Stomach (tissue), 9 donors: Measurements from ENCODE around the gene MCRIP1. TPM values are rescaled to one million over a fixed set of nuclear protein-coding genes. Genes with fewer than 3 reads are reported as not detected.
A peak's percentile ranks its signal among the peaks of the same experiment; 100 is the strongest.

Experiments used
- DNase-seq, 2 donors: peaks; one replicate each; pipeline versions ENCODE4 v3.0.0 to v3.0.0-alpha.2; 2013 to 2019
- H3K27ac ChIP-seq, 5 donors: fragments of 200-600 bp in 4 of 5; sonication (generic) in 4 of 5; one replicate each; pipeline ENCODE4 v1.5.1; 2013 to 2019; ENCODE audit warnings: mild to moderate bottlenecking in 1 of 5, moderate library complexity in 1 of 5
- H3K27me3 ChIP-seq, 3 donors: fragments of 200-600 bp; sonication (generic); one replicate each; pipeline ENCODE4 v1.5.1; 2017 to 2019; ENCODE audit warnings: mixed run types in 1 of 3
- H3K36me3 ChIP-seq, 4 donors: fragments of 200-600 bp; sonication (generic); 1 replicate in 3 of 4; 2 replicates in 1 of 4; pipeline ENCODE4 v1.5.1; 2016 to 2019
- H3K4me1 ChIP-seq, 4 donors: fragments of 200-600 bp; sonication (generic); one replicate each; pipeline ENCODE4 v1.5.1; 2016 to 2019
- H3K4me3 ChIP-seq, 4 donors: fragments of 200-600 bp; sonication (generic) in 3 of 4; one replicate each; pipeline ENCODE4 v1.5.1; 2016 to 2019; ENCODE audit warnings: mild to moderate bottlenecking in 1 of 4
- H3K9me3 ChIP-seq, 4 donors: fragments of 200-600 bp; sonication (generic); one replicate each; pipeline ENCODE4 v1.5.1; 2016 to 2019
- CTCF ChIP-seq, 7 experiments: fragments of 450-650 bp in 4 of 7; fragments of 200-600 bp in 3 of 7; sonication (generic) in 3 of 7; IDR thresholded peaks; one replicate each; pipeline ENCODE4 v1.5.1; 2016 to 2019; ENCODE audit warnings: antibody characterized with exemption in 7 of 7, control low read depth in 2 of 7, mild to moderate bottlenecking in 1 of 7
- EP300 ChIP-seq: sonication (generic); formaldehyde crosslinking; IDR thresholded peaks from one replicate; pipeline ENCODE4 v1.6.1; 2017; ENCODE audit warnings: antibody characterized with exemption
- POLR2A ChIP-seq, 4 donors: fragments of 450-650 bp; IDR thresholded peaks; one replicate each; pipeline ENCODE4 v1.6.1; 2016; ENCODE audit warnings: antibody characterized with exemption in 4 of 4, control low read depth in 2 of 4, mild to moderate bottlenecking in 1 of 4, moderate library complexity in 1 of 4
- POLR2AphosphoS5 ChIP-seq, 3 donors: sonication (generic); formaldehyde crosslinking; IDR thresholded peaks; one replicate each; pipeline ENCODE4 v1.6.1; 2016; ENCODE audit warnings: antibody characterized with exemption in 3 of 3
- WGBS, 5 donors: extraction: QIAGEN DNeasy Blood & Tissue Kit in 3 of 5; methylation state at CpG; one replicate each; pipeline versions ENCODE4 v1.1.5 to v1.1.7; 2013 to 2018; 5-methylcytosine and 5-hydroxymethylcytosine counted together
- intact Hi-C: fragments of 100-400 bp; cut with DNase I; formaldehyde crosslinking; loops from one replicate; pipeline ENCODE4 v1.15.1; 2023; ENCODE audit warnings: low total_unique reads
- polyA plus RNA-seq, 3 donors: library from polyadenylated mRNA; stranded (reverse); fragments of 200-250 nt; gene quantifications; one replicate each; pipeline ENCODE4 v1.2.3, GENCODE V29; 2013
- total RNA-seq, 5 donors: library from RNA; depleted of rRNA; stranded (reverse); fragments of >200 nt; gene quantifications; one replicate each; pipeline versions ENCODE4 v1.1.0 to v1.2.3, GENCODE V29; 2014 to 2016
- donor health status: healthy with polysubstance abuse.
- donor health status: Bipolar disorder and iron deficiency.
- donor health status: healthy.

The MCRIP1 gene
- total and polyA plus RNA-seq, 8 donors = 23.7 to 150 (median 95.9) TPM

DNA sequence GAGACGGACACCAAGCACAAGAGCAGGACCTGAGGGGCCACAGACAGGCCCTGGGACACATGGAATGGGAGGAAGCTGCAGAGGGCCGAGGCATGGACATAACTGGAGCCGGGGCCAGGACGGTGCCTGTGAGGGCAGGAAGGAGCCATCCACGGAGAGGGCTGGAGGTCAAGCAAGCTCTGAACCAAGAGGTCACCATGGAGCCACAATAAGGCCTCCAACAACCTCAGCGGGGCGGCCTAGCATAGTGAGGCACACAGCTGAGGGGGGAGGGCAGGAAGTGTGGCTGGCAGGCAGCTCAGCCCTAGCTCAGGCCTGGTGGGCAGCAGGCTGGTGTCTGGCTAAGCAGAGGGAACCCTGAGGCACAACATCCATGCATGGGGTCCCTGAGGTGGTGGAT is 4.4 kb downstream of the MCRIP1 start:
- H3K27me3 ChIP-seq = no peaks in the 10 kb centered on the region
- H3K27ac ChIP-seq = no peak overlapping the region
- H3K4me1 ChIP-seq = peaks cover 13 to 56% (median 32%) of the 10 kb centered on the region in 4 donors
- H3K36me3 ChIP-seq = peaks cover 0 to 14% (median 12%) of the 10 kb centered on the region in 4 donors
- no peak for TF ChIP-seq CTCF (IDR thresholded peaks at IDR 0.05)
- TF ChIP-seq EP300 = no peak
- TF ChIP-seq POLR2A (IDR thresholded peaks at IDR 0.05) = no peak
- TF ChIP-seq POLR2AphosphoS5 (IDR thresholded peaks at IDR 0.05) = no peak
- WGBS, 5 donors = 76 to 80% (median 79%) methylated on average over 7 of the region's 7 CpGs
- DNase-seq = no peak
- intact Hi-C loops = no loop called here
- H3K4me3 ChIP-seq = no peak overlapping the region
- no peaks in the 10 kb centered on the region for H3K9me3 ChIP-seq

DNA sequence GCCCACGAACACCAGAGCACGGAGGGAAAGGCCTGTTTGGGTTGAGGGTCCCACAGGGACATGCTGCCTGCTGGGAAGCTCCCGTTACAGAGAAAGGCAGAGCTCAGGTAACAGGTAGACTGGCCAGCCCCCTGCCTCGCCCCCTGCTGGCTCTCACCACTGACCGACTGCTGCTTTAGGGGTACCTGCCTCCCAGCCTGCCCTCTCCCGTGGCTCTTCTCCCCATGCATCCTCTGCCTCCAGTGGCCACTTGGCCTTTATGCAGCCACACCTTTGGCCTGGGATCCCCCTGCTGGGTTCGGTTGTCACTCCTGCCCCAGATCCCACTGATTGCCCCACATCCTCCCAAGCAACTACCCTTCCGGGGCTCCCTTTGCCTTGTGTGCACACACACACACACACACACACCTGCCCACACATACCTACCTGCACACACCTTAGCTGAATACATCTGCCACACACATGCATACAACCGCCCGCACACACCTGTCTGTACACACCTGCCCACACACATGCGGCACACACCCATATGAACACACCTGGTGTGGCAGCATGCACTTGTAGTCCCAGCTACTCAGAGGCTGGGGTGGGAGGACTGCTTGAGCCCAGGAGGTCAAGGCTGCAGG is 7.1 kb downstream of the MCRIP1 start:
- Histone ChIP-seq H3K4me3 (no peak overlapping the region), H3K9me3 (no peaks in the 10 kb centered on the region), H3K27ac (no peak overlapping the region), H3K36me3 (peaks cover 0 to 28% (median 26%) of the 10 kb centered on the region in 4 donors), H3K27me3 (no peaks in the 10 kb centered on the region), H3K4me1 (peaks cover 16 to 61% (median 32%) of the 10 kb centered on the region in 4 donors)
- intact Hi-C loops = no loop called here
- TF ChIP-seq EP300 (no peak), CTCF (IDR thresholded peaks at IDR 0.05) (no peak), POLR2AphosphoS5 (IDR thresholded peaks at IDR 0.05) (no peak), POLR2A (IDR thresholded peaks at IDR 0.05) (no peak)
- peak in 1 of 2 donors; percentile 68 for DNase-seq
- WGBS, 5 donors = 67 to 74% (median 73%) methylated on average over 10 to 11 of the region's 11 CpGs

DNA sequence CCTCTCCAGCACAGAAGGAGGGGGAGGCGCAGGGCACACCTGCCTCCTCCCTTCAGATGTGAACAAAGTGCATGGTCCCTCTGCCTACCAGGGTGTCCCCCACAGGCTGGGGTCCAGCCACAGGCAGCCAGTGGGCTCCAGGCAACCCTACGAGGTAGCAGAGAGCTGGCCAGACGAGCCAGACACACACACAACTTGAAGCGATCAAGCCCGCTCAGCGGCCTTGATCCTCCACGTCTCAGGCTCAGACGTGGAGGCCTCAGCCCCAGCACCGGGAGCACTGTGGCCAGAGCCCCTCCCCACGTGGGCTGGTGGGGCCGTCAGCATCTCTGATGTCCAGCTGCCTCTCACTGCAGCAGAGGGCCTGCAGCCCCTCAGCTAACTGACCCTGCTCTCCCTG is 8.5 kb downstream of the MCRIP1 start:
- intact Hi-C loops = no loop called here
- 82 to 95% (median 87%) methylated on average over 6 to 11 of the region's 11 CpGs for WGBS, 5 donors
- no peak overlapping the region for H3K4me3 ChIP-seq
- no peak for TF ChIP-seq EP300
- no peak for TF ChIP-seq POLR2A (IDR thresholded peaks at IDR 0.05)
- no peak for TF ChIP-seq CTCF (IDR thresholded peaks at IDR 0.05)
- no peak for TF ChIP-seq POLR2AphosphoS5 (IDR thresholded peaks at IDR 0.05)
- peaks cover 16 to 50% (median 27%) of the 10 kb centered on the region in 4 donors for H3K4me1 ChIP-seq
- H3K9me3 ChIP-seq = no peaks in the 10 kb centered on the region
- H3K36me3 ChIP-seq = peaks cover 0 to 28% (median 26%) of the 10 kb centered on the region in 4 donors
- peaks cover 0 to 5% (median 0%) of the 10 kb centered on the region in 3 donors for H3K27me3 ChIP-seq
- H3K27ac ChIP-seq = no peak overlapping the region
- no peak for DNase-seq

DNA sequence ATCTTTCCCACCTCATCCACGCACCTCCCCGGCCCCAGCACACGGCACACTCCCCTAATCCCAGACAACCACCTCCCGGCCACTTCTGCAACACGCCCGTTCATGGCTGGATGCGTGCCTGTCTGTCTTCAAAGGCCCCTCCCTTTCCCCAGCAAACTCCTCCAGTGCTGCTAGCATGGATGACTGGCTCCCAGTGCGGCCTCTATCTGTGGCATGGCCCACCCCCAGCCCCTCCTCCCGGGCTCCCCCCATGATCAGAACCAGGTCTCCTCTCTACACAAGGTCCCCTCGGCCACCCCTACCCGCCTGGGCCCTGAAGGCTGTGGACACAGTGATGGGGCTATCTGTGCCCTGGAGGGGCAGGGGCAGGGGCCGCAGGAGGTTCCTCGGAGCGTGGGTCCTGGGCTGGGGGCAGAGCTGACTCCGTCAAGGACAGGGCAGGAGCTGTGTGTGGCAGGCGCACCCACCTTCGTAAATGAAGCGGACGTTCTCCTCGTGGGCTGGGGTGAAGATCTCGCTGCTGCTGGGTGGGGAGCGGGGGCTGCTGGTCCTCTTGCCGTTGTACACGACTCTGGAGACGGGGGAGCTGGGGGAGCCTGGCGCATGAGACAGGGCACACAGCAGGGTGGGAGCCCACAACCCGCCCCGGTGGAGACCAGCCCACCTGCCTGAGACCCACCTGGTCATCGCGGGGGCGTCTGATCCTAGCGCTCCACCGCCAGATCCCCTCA is 9.1 kb downstream of the MCRIP1 start:
- 90 to 93% (median 91%) methylated on average over 29 to 33 of the region's 33 CpGs for WGBS, 5 donors
- H3K9me3 ChIP-seq = no peaks in the 10 kb centered on the region
- intact Hi-C loops = no loop called here
- no peak overlapping the region for H3K4me3 ChIP-seq
- peaks cover 0 to 28% (median 26%) of the 10 kb centered on the region in 4 donors for H3K36me3 ChIP-seq
- no peak for DNase-seq
- TF ChIP-seq EP300 (no peak), POLR2AphosphoS5 (IDR thresholded peaks at IDR 0.05) (no peak), POLR2A (IDR thresholded peaks at IDR 0.05) (no peak), CTCF (IDR thresholded peaks at IDR 0.05) (no peak)
- peaks cover 0 to 10% (median 0%) of the 10 kb centered on the region in 3 donors for H3K27me3 ChIP-seq
- no peak overlapping the region for H3K27ac ChIP-seq
- H3K4me1 ChIP-seq = peaks cover 16 to 44% (median 26%) of the 10 kb centered on the region in 4 donors
